Smooth muscle cell (in vitro differentiated cells): ENCODE measurements around the gene ZNF668. TPM values are rescaled to one million over a fixed set of nuclear protein-coding genes. Genes with fewer than 3 reads are reported as not detected.

Source experiments
- DNase-seq: peaks from one replicate; lab custom pipeline; 2025; ENCODE audit not compliant: unreplicated experiment; lab: John Stamatoyannopoulos, UW
- H2AFZ ChIP-seq: fragments of 200-600 bp; sonication (generic); 2 replicates; pipeline ENCODE4 v1.6.0; 2016; ENCODE audit warnings: antibody characterized with exemption, low read depth, mild to moderate bottlenecking
- H3F3A ChIP-seq: fragments of 200-600 bp; sonication (generic); 2 replicates; pipeline ENCODE4 v1.6.0; 2017; ENCODE audit warnings: antibody characterized with exemption, low read depth
- H3K27ac ChIP-seq: fragments of 200-600 bp; sonication (generic); 2 replicates; pipeline ENCODE4 v1.5.1; 2016; ENCODE audit warnings: low read depth, mild to moderate bottlenecking
- H3K27me3 ChIP-seq: fragments of 200-600 bp; sonication (generic); 2 replicates; pipeline ENCODE4 v1.6.1; 2016; ENCODE audit warnings: low read depth, mild to moderate bottlenecking
- H3K36me3 ChIP-seq: fragments of 200-600 bp; sonication (generic); 2 replicates; pipeline ENCODE4 v1.5.1; 2016; ENCODE audit warnings: low read depth
- H3K4me1 ChIP-seq: fragments of 200-600 bp; sonication (generic); 2 replicates; pipeline ENCODE4 v1.5.1; 2016; ENCODE audit warnings: low read depth
- H3K4me2 ChIP-seq: fragments of 200-600 bp; sonication (generic); 2 replicates; pipeline ENCODE4 v1.6.0; 2016; ENCODE audit warnings: mild to moderate bottlenecking
- H3K4me3 ChIP-seq: fragments of 200-600 bp; sonication (generic); 2 replicates; pipeline ENCODE4 v1.5.1; 2016; ENCODE audit warnings: mild to moderate bottlenecking
- H3K79me2 ChIP-seq: fragments of 200-600 bp; sonication (generic); 2 replicates; pipeline ENCODE4 v1.6.0; 2016; ENCODE audit warnings: low read depth, mild to moderate bottlenecking
- H3K9ac ChIP-seq: fragments of 200-600 bp; sonication (generic); 2 replicates; pipeline ENCODE4 v1.6.0; 2016; ENCODE audit warnings: low read depth
- H3K9me3 ChIP-seq: fragments of 200-600 bp; sonication (generic); replicated peaks from 2 replicates; pipeline ENCODE4 v1.5.1; 2016; ENCODE audit warnings: low read depth
- H4K20me1 ChIP-seq: fragments of 200-600 bp; sonication (generic); 2 replicates; pipeline ENCODE4 v1.6.0; 2016; ENCODE audit warnings: low read depth
- WGBS: methylation state at CpG from one replicate; pipeline ENCODE4 v1.1.7; 2016; ENCODE audit warnings: low lambda C conversion rate; 5-methylcytosine and 5-hydroxymethylcytosine counted together
- polyA plus RNA-seq: library from polyadenylated mRNA; unstranded; fragments of >200 nt; fragmentation: Nextera tagmentation; extraction: Ambion mirVana; gene quantifications from 2 replicates; pipeline ENCODE4 v1.2.1, GENCODE V29; 2016
- total RNA-seq: library from RNA; depleted of rRNA; stranded (reverse); fragments of >200 nt; gene quantifications from 2 replicates; pipeline ENCODE4 v1.2.3, GENCODE V29; 2014
- TF ChIP-seq, protein P1 (sequence below): fragments of 200-600 bp; sonication (generic); IDR thresholded peaks from 2 replicates; pipeline ENCODE4 v1.5.1; 2017; ENCODE audit warnings: borderline replicate concordance, mild to moderate bottlenecking, antibody characterized with exemption; ENCODE audit not compliant: insufficient read depth, poor library complexity, severe bottlenecking

ZNF668 gene
- total and polyA plus RNA-seq, 2 experiments from 2014 or later, result 7.3 to 20.1 TPM

DNA sequence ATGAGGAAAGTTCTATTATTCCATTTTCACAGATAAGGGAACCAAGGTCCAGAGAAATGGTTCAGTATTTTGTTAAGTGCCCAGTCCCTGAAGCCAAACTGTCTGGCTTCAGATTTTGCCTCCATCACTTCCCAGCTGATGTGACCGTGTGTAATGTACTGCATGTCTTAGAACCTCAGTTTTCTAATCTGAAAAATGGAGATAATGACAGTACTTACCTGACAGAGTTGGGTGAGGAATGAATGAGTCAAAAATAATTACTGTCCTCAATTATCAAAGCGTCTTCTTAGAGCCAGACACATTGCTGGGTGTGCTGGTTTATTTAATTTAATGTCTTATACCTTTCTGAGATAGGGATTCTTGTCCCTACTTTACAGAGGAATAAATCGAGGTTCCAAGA lies 6.7 kb downstream of the ZNF668 start:
- no peak overlapping the region for H3K9ac ChIP-seq
- H3K27ac ChIP-seq, result no peak overlapping the region
- H3F3A ChIP-seq, result peaks cover 14% of the 10 kb centered on the region
- no peak for DNase-seq
- H3K4me1 ChIP-seq, result peaks cover 12% of the 10 kb centered on the region
- H3K4me3 ChIP-seq, result no peak overlapping the region
- H2AFZ ChIP-seq, result no peak overlapping the region
- TF ChIP-seq, protein P1, sequence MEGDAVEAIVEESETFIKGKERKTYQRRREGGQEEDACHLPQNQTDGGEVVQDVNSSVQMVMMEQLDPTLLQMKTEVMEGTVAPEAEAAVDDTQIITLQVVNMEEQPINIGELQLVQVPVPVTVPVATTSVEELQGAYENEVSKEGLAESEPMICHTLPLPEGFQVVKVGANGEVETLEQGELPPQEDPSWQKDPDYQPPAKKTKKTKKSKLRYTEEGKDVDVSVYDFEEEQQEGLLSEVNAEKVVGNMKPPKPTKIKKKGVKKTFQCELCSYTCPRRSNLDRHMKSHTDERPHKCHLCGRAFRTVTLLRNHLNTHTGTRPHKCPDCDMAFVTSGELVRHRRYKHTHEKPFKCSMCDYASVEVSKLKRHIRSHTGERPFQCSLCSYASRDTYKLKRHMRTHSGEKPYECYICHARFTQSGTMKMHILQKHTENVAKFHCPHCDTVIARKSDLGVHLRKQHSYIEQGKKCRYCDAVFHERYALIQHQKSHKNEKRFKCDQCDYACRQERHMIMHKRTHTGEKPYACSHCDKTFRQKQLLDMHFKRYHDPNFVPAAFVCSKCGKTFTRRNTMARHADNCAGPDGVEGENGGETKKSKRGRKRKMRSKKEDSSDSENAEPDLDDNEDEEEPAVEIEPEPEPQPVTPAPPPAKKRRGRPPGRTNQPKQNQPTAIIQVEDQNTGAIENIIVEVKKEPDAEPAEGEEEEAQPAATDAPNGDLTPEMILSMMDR, result no peak
- H3K4me2 ChIP-seq, result no peak overlapping the region
- H3K79me2 ChIP-seq, result peaks cover 59% of the 10 kb centered on the region
- H3K9me3 ChIP-seq, result no peaks in the 10 kb centered on the region
- H3K27me3 ChIP-seq, result no peaks in the 10 kb centered on the region
- peaks cover 11% of the 10 kb centered on the region for H4K20me1 ChIP-seq
- 98% methylated on average over 3 of the region's 3 CpGs for WGBS
- H3K36me3 ChIP-seq, result no peaks in the 10 kb centered on the region

DNA sequence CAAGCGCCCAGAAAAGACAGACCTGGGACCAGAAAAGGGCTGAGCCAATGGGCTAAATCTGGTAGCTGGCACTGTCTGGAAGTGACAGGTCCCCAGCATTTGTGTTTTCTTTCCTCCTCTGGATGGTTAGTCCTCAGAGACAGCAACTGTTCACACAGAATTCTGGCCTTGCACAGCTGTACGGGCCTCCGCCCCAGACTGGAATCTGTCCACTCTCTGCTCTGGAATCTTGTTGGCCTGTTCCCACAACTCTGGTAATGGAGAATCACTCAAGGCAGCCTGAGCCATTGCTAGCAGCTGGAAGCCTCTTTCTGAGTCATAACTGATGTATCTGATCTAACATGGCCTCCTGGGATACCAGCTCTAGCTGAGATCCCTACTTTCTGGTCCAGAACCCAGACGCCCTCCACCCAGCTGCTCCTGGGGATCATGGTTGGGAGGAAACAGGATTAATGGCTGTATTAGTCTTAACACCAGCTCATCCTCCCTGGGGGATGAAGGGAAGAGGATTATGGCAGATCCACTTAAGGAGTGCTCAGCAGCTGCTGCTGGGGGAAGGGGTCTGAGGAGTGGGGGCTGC lies 9.1 kb downstream of the ZNF668 start:
- 30% methylated on average over 4 of the region's 4 CpGs for WGBS
- H4K20me1 ChIP-seq, result peaks cover 10% of the 10 kb centered on the region
- H3K4me1 ChIP-seq, result peaks cover 4% of the 10 kb centered on the region
- H3K79me2 ChIP-seq, result peaks cover 36% of the 10 kb centered on the region
- H3K4me3 ChIP-seq, result no peak overlapping the region
- H3K27ac ChIP-seq, result peak overlapping the region; percentile 89
- H3K9me3 ChIP-seq, result no peaks in the 10 kb centered on the region
- H3K4me2 ChIP-seq, result peak overlapping the region; percentile 59
- no peak overlapping the region for H2AFZ ChIP-seq
- DNase-seq, result no peak
- no peaks in the 10 kb centered on the region for H3K36me3 ChIP-seq
- peaks cover 14% of the 10 kb centered on the region for H3F3A ChIP-seq
- no peaks in the 10 kb centered on the region for H3K27me3 ChIP-seq
- TF ChIP-seq, protein P1, result no peak
- peak overlapping the region; percentile 42 for H3K9ac ChIP-seq

DNA sequence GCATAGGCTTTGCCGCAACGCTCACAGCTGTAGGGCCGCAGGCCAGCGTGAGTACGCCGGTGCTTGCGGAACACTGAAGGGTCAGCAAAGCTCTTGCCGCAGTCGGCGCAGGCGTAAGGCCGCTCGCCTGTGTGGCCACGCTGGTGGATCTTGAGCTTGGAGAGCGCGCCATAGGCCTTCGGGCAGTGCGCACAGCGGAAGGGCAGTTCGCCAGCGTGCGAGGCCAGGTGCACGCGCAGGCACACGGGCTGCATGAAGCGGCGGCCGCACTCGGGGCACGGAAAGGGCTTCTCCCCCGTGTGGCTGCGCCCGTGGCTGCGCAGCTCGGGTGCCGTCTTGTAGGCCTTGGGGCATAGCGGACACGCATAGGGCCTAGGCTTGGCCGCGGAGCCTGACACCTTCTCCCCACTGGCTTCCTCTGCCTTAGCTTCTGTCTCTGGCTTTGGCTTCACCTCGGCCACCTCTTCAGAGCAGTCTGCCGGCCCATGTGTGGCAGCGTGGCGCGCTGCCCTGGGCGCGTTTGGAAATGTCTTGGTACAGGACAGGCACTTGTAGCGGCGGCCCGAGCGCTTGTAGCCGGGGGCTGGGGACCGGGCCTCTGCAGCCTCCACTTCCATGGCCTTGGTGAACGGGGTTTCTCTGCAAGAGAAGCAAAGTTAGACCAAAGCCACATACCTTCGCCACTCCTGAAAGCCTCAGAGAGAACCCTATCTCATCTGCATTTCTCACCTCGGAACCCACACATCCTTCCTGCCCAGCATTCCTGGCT lies 10.0 kb downstream of the ZNF668 start:
- no peak overlapping the region for H3K4me3 ChIP-seq

More for the DNA sequence above, 10.0 kb downstream of the ZNF668 start:
- peaks cover 27% of the 10 kb centered on the region for H3K79me2 ChIP-seq
- H4K20me1 ChIP-seq, result peaks cover 10% of the 10 kb centered on the region
- TF ChIP-seq, protein P1, result no peak
- H3K9me3 ChIP-seq, result no peaks in the 10 kb centered on the region
- 98% methylated on average over 54 of the region's 56 CpGs for whole genome bisulfite sequencing
- peak overlapping the region; percentile 89 for H3K27ac ChIP-seq
- peak overlapping the region; percentile 42 for H3K9ac ChIP-seq
- H3K27me3 ChIP-seq, result no peaks in the 10 kb centered on the region
- H3F3A ChIP-seq, result peaks cover 14% of the 10 kb centered on the region
- no peak overlapping the region for H2AFZ ChIP-seq
- no peak for DNase-seq
- peaks cover 4% of the 10 kb centered on the region for H3K4me1 ChIP-seq
- no peaks in the 10 kb centered on the region for H3K36me3 ChIP-seq
- H3K4me2 ChIP-seq, result peak overlapping the region; percentile 59
